Liver (tissue), 9 donors: Measurements from ENCODE around the gene CNOT10. TPM values are rescaled to one million over a fixed set of nuclear protein-coding genes. Genes with fewer than 3 reads are reported as not detected.

Experiments
- DNase-seq: peaks from one replicate; pipeline ENCODE4 v3.0.0-alpha.2; 2017; ENCODE audit warnings: low spot score
- H3K27ac ChIP-seq, 2 donors: one replicate each; pipeline ENCODE4 v1.7.0; 2013; ENCODE audit warnings: inconsistent platforms in 2 of 2, low read length in 2 of 2, control low read depth in 1 of 2, low read depth in 1 of 2, mild to moderate bottlenecking in 1 of 2
- H3K27me3 ChIP-seq, 4 donors: one replicate each; pipeline versions ENCODE4 v1.6.1 to v1.7.0; 2013; ENCODE audit warnings: low read length in 3 of 4, inconsistent platforms in 1 of 4, mild to moderate bottlenecking in 1 of 4, moderate library complexity in 1 of 4; ENCODE audit not compliant: control insufficient read depth in 4 of 4, insufficient read depth in 4 of 4
- H3K36me3 ChIP-seq, 4 donors: one replicate each; pipeline versions ENCODE4 v1.6.1 to v1.7.0; 2013; ENCODE audit warnings: low read length in 3 of 4, mild to moderate bottlenecking in 3 of 4, low read depth in 1 of 4, moderate library complexity in 1 of 4; ENCODE audit not compliant: control insufficient read depth in 4 of 4, insufficient read depth in 3 of 4
- H3K4me1 ChIP-seq, 4 donors: one replicate each; pipeline versions ENCODE4 v1.6.1 to v1.7.0; 2013; ENCODE audit warnings: low read length in 3 of 4, mild to moderate bottlenecking in 3 of 4, moderate library complexity in 1 of 4; ENCODE audit not compliant: control insufficient read depth in 4 of 4, insufficient read depth in 4 of 4
- H3K4me3 ChIP-seq, 3 donors: one replicate each; pipeline versions ENCODE4 v1.6.1 to v1.7.0; 2013; ENCODE audit warnings: low read length in 3 of 3, control low read depth in 1 of 3, low read depth in 1 of 3, mild to moderate bottlenecking in 1 of 3
- H3K9ac ChIP-seq, 2 donors: one replicate each; pipeline ENCODE4 v1.7.0; 2013; ENCODE audit warnings: low read length in 2 of 2, mild to moderate bottlenecking in 2 of 2, moderate library complexity in 2 of 2, control low read depth in 1 of 2, low read depth in 1 of 2
- H3K9me3 ChIP-seq, 4 donors: one replicate each; pipeline versions ENCODE4 v1.6.1 to v1.7.0; 2013; ENCODE audit warnings: low read length in 3 of 4; ENCODE audit not compliant: control insufficient read depth in 4 of 4
- ATF3 ChIP-seq: IDR thresholded peaks from 2 replicates; pipeline ENCODE4 v1.6.1; 2016; ENCODE audit warnings: antibody characterized with exemption
- EGR1 ChIP-seq, 2 donors: IDR thresholded peaks; 2 replicates each; pipeline ENCODE4 v1.6.1; 2016 to 2018; ENCODE audit warnings: antibody characterized with exemption in 2 of 2, low read depth in 2 of 2
- FOXA1 ChIP-seq: IDR thresholded peaks from 2 replicates; pipeline ENCODE4 v1.6.1; 2016; ENCODE audit warnings: antibody characterized with exemption
- FOXA2 ChIP-seq: IDR thresholded peaks from 2 replicates; pipeline ENCODE4 v1.6.1; 2016; ENCODE audit warnings: antibody characterized with exemption
- HNF4A ChIP-seq, 2 donors: conservative IDR thresholded peaks; 2 replicates each; pipeline ENCODE4 v1.6.1; 2016; ENCODE audit warnings: antibody characterized with exemption in 2 of 2, mild to moderate bottlenecking in 2 of 2
- HNF4G ChIP-seq: IDR thresholded peaks from 2 replicates; pipeline ENCODE4 v1.6.1; 2016; ENCODE audit warnings: antibody characterized with exemption
- JUND ChIP-seq, 2 donors: IDR thresholded peaks; 2 replicates each; pipeline ENCODE4 v1.6.1; 2016; ENCODE audit warnings: antibody characterized with exemption in 2 of 2
- NR2F2 ChIP-seq: IDR thresholded peaks from 2 replicates; pipeline ENCODE4 v1.6.1; 2016; ENCODE audit warnings: antibody characterized with exemption
- RAD21 ChIP-seq, 2 donors: IDR thresholded peaks; 2 replicates each; pipeline ENCODE4 v1.6.1; 2016; ENCODE audit warnings: antibody characterized with exemption in 2 of 2, mild to moderate bottlenecking in 2 of 2
- REST ChIP-seq: IDR thresholded peaks from 2 replicates; pipeline ENCODE4 v1.6.1; 2016; ENCODE audit warnings: antibody characterized with exemption, mild to moderate bottlenecking
- SP1 ChIP-seq: IDR thresholded peaks from 2 replicates; pipeline ENCODE4 v1.6.1; 2018; ENCODE audit warnings: antibody characterized with exemption, mild to moderate bottlenecking
- YY1 ChIP-seq: IDR thresholded peaks from 2 replicates; pipeline ENCODE4 v1.6.1; 2016; ENCODE audit warnings: antibody characterized with exemption, mild to moderate bottlenecking
- ZBTB33 ChIP-seq: IDR thresholded peaks from 2 replicates; pipeline ENCODE4 v1.6.1; 2016; ENCODE audit warnings: antibody characterized with exemption
- WGBS: extraction: QIAGEN DNeasy Blood & Tissue Kit; methylation state at CpG from one replicate; pipeline ENCODE4 v1.1.7; 2013; 5-methylcytosine and 5-hydroxymethylcytosine counted together
- polyA plus RNA-seq, 2 donors: library from polyadenylated mRNA; stranded (reverse) in 1 of 2; unstranded in 1 of 2; fragments of 200-250 nt in 1 of 2; fragments of >200 nt in 1 of 2; fragmentation: Nextera tagmentation in 1 of 2; extraction: Ambion mirVana in 1 of 2; gene quantifications; one replicate each; pipeline versions ENCODE4 v1.2.1 to v1.2.3, GENCODE V29; 2013 to 2015
- total RNA-seq, 2 donors: library from RNA; depleted of rRNA; stranded (reverse); fragments of >200 nt; gene quantifications; one replicate each; pipeline ENCODE4 v1.2.3, GENCODE V29; 2014
- TF ChIP-seq, protein P1 (sequence below): IDR thresholded peaks from 2 replicates; pipeline ENCODE4 v1.6.1; 2016; ENCODE audit warnings: antibody characterized with exemption
- donor health status: healthy.
- donor health status: healthy.
- donor health status: healthy.
- donor health status: healthy.
- donor health status: healthy.

CNOT10 gene
- total and polyA plus RNA-seq, 4 donors = 6.7 to 19.6 (median 11.1) TPM

DNA sequence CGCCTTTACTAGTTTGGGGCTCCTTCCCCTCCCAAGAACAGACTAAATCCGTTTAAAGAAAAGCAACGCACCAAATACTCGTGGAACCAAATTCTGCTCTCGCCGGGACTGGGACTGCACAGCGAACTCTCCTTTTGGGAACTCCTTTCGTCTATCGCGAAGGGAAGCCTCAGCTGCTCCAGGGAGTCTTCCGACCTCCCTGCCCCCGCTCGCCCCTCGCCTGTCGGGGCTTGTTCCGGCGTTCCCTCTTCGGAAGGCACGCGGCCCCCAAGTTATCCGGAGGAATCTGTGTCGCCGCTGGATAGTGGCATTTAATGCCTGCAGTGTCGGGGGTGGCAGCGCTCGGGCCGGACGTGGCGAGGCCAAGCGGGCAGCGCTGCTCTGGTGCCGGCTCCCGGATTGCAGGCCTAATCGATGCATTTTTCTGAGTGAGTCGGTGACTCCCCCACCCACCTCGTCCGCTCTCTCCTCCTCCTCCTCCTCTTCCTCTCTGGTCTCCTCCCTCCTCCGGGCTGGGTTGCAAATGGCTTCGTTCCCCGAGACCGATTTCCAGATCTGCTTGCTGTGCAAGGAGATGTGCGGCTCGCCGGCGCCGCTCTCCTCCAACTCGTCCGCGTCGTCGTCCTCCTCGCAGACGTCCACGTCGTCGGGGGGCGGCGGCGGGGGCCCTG, 132.7 kb downstream of the CNOT10 start, which contains the start of gene TRIM71:
TSS of gene TRIM71 (plus strand) at position 440 of the 671 bp plus-strand sequence. CDS start at position 524, 84 bp downstream.
- 3% methylated on average over 59 of the region's 59 CpGs for WGBS
- no peak within 1 kb of the TSS for H3K9ac ChIP-seq

More for the DNA sequence above, 132.7 kb downstream of the CNOT10 start, which contains the start of gene TRIM71:
- peak; percentile 44 for DNase-seq
- peaks cover 16 to 30% (median 21%) of the 10 kb centered on the region in 4 donors for H3K4me1 ChIP-seq
- H3K27ac ChIP-seq = no peak within 1 kb of the TSS
- peak within 1 kb of the TSS; percentile 32 to 54 (median 50) for H3K4me3 ChIP-seq
- TF ChIP-seq HNF4A (conservative IDR thresholded peaks at IDR 0.05) (no peak), FOXA2 (no peak), REST (no peak), ATF3 (no peak), FOXA1 (no peak), SP1 (no peak), HNF4G (no peak), RAD21 (IDR thresholded peaks at IDR 0.05) (no peak), JUND (IDR thresholded peaks at IDR 0.05) (no peak), NR2F2 (no peak), ZBTB33 (no peak), YY1 (no peak), EGR1 (IDR thresholded peaks at IDR 0.05; ENCODE audit: low read depth in 2 of 2) (no peak)
- TF ChIP-seq, protein P1, sequence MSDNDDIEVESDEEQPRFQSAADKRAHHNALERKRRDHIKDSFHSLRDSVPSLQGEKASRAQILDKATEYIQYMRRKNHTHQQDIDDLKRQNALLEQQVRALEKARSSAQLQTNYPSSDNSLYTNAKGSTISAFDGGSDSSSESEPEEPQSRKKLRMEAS = no peak
- no peaks in the 10 kb centered on the region for H3K36me3 ChIP-seq
- H3K9me3 ChIP-seq = peaks cover 0 to 15% (median 0%) of the 10 kb centered on the region in 4 donors
- peaks cover 2 to 33% (median 21%) of the 10 kb centered on the region in 4 donors for H3K27me3 ChIP-seq
